Ovary (tissue), 3 donors: ENCODE results near the gene MEDAG.

ENCODE experiments used
- EP300 ChIP-seq: sonication (generic); formaldehyde crosslinking; IDR thresholded peaks from one replicate; pipeline ENCODE4 v1.6.1; 2017; ENCODE audit warnings: antibody characterized with exemption
- POLR2A ChIP-seq: fragments of 450-650 bp; IDR thresholded peaks from one replicate; pipeline ENCODE4 v1.6.1; 2017; ENCODE audit warnings: antibody characterized with exemption, mild to moderate bottlenecking, moderate library complexity
- TF ChIP-seq, protein P1 (sequence below), 3 donors: fragments of 450-650 bp in 2 of 3; fragments of 200-600 bp in 1 of 3; IDR thresholded peaks; one replicate each; pipeline versions ENCODE4 v1.5.1 to v1.8.0; 2016 to 2022; ENCODE audit warnings: antibody characterized with exemption in 3 of 3, mild to moderate bottlenecking in 1 of 3
- donor health status: DM: no; HTN: no; CAD: no.

DNA sequence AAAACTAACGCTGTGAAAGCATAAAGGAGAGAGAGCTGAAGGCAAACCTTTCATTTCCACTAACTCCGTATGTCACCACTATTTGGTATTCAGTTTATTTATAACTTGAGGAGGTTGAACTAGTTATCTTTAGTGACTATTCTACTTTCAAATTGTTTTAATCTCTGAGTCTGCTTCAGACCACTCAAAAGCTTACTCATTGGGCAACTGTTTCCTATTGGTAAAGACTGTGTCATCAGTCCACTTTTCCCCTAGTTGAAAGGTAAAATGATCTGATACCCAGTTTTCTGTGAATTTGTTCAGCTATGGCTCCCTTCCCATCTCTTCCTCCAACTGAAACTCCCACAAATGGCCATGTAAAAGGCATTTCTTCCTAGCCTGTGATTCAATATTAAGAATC, 65.5 kb downstream of the MEDAG start:
- TF ChIP-seq, protein P1, sequence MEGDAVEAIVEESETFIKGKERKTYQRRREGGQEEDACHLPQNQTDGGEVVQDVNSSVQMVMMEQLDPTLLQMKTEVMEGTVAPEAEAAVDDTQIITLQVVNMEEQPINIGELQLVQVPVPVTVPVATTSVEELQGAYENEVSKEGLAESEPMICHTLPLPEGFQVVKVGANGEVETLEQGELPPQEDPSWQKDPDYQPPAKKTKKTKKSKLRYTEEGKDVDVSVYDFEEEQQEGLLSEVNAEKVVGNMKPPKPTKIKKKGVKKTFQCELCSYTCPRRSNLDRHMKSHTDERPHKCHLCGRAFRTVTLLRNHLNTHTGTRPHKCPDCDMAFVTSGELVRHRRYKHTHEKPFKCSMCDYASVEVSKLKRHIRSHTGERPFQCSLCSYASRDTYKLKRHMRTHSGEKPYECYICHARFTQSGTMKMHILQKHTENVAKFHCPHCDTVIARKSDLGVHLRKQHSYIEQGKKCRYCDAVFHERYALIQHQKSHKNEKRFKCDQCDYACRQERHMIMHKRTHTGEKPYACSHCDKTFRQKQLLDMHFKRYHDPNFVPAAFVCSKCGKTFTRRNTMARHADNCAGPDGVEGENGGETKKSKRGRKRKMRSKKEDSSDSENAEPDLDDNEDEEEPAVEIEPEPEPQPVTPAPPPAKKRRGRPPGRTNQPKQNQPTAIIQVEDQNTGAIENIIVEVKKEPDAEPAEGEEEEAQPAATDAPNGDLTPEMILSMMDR (IDR thresholded peaks at IDR 0.05), result no peak
- TF ChIP-seq POLR2A, result no peak
- no peak for TF ChIP-seq EP300
